HepG2 (cell line): Measurements from ENCODE around the gene GCNT2.

Experiments used
- ARID4A ChIP-seq: sonication (generic); formaldehyde crosslinking; IDR thresholded peaks from 2 replicates; pipeline ENCODE4 v1.5.0; 2020; ENCODE audit warnings: mild to moderate bottlenecking, missing genetic modification reagents, borderline replicate concordance
- CTCF ChIP-seq: sonication (generic); formaldehyde crosslinking; IDR thresholded peaks from 2 replicates; pipeline ENCODE4 v1.5.0; 2020; ENCODE audit warnings: mild to moderate bottlenecking, missing genetic modification reagents, moderate library complexity
- FOSL1 ChIP-seq: sonication (generic); formaldehyde crosslinking; IDR thresholded peaks from 2 replicates; pipeline ENCODE4 v1.9.0; 2021; ENCODE audit warnings: missing genetic modification reagents, borderline replicate concordance
- MYC ChIP-seq: sonication (generic); formaldehyde crosslinking; IDR thresholded peaks from 2 replicates; pipeline ENCODE4 v1.9.0; 2021; ENCODE audit warnings: missing genetic modification reagents, borderline replicate concordance
- NFE2L1 ChIP-seq: sonication (generic); formaldehyde crosslinking; IDR thresholded peaks from 2 replicates; pipeline ENCODE4 v1.4.0; 2020; ENCODE audit warnings: missing genetic modification reagents, mild to moderate bottlenecking, borderline replicate concordance
- POLR2A ChIP-seq, 2 experiments: IDR thresholded peaks; 2 replicates each; pipeline ENCODE4 v1.6.1; 2011; ENCODE audit warnings: low read depth in 2 of 2, low read length in 2 of 2, mild to moderate bottlenecking in 1 of 2, moderate library complexity in 1 of 2; ENCODE audit not compliant: insufficient read depth in 1 of 2
- STAT6 ChIP-seq: sonication (generic); formaldehyde crosslinking; IDR thresholded peaks from 2 replicates; pipeline ENCODE4 v1.4.0; 2020; ENCODE audit warnings: missing genetic modification reagents, mild to moderate bottlenecking, borderline replicate concordance
- SYNCRIP ChIP-seq: fragments of 200-400 bp; formaldehyde crosslinking; IDR thresholded peaks from 2 replicates; pipeline ENCODE4 v1.6.1; 2018; ENCODE audit warnings: mild to moderate bottlenecking, low read depth, low read length; ENCODE audit not compliant: insufficient read depth
- TAF1 ChIP-seq: sonication (generic); formaldehyde crosslinking; IDR thresholded peaks from 2 replicates; pipeline ENCODE4 v1.4.0; 2020; ENCODE audit warnings: missing genetic modification reagents
- USF2 ChIP-seq, 2 experiments: sonication (generic) in 1 of 2; formaldehyde crosslinking in 1 of 2; IDR thresholded peaks; 2 replicates each; pipeline versions ENCODE4 v1.5.1 to v1.6.1; 2011 to 2020; ENCODE audit warnings: borderline replicate concordance in 1 of 2, low read depth in 1 of 2, low read length in 1 of 2, mild to moderate bottlenecking in 1 of 2, missing genetic modification reagents in 1 of 2, moderate library complexity in 1 of 2
- XBP1 ChIP-seq: sonication (generic); formaldehyde crosslinking; IDR thresholded peaks from 2 replicates; pipeline ENCODE4 v1.5.0; 2020; ENCODE audit warnings: missing genetic modification reagents
- ZNF275 ChIP-seq: sonication (generic); formaldehyde crosslinking; IDR thresholded peaks from 2 replicates; pipeline ENCODE4 v1.8.0; 2022; ENCODE audit warnings: missing genetic modification reagents, mild to moderate bottlenecking, inconsistent platforms, borderline replicate concordance
- ZSCAN22 ChIP-seq: sonication (generic); formaldehyde crosslinking; IDR thresholded peaks from 2 replicates; pipeline ENCODE4 v1.4.0; 2020; ENCODE audit warnings: mild to moderate bottlenecking, missing genetic modification reagents

- no peak for TF ChIP-seq ZSCAN22 (CRISPR knock-in tag)
- no peak for TF ChIP-seq USF2 (IDR thresholded peaks at IDR 0.05; ENCODE audit: low read depth, low read length)
- TF ChIP-seq USF2 (CRISPR knock-in tag; IDR thresholded peaks at IDR 0.05; ENCODE audit: borderline replicate concordance): no peak
- no peak for TF ChIP-seq CTCF
- no peak for TF ChIP-seq POLR2A (IDR thresholded peaks at IDR 0.05; ENCODE audit: insufficient read depth in 1 of 2, low read depth in 2 of 2, low read length in 2 of 2)
- no peak for TF ChIP-seq SYNCRIP
- TF ChIP-seq FOSL1: no peak
- TF ChIP-seq STAT6 (CRISPR knock-in tag): no peak
- TF ChIP-seq MYC: no peak
- TF ChIP-seq NFE2L1 (CRISPR knock-in tag): no peak
- no peak for TF ChIP-seq TAF1 (CRISPR knock-in tag)
- no peak for TF ChIP-seq ARID4A
- no peak for TF ChIP-seq XBP1 (CRISPR knock-in tag)
- no peak for TF ChIP-seq ZNF275
Measured at GRCh38 chr6:10621213-10621612, 100.1 kb downstream of the GCNT2 start.
